ENCODE measurements around the gene SH3RF3.

DNA sequence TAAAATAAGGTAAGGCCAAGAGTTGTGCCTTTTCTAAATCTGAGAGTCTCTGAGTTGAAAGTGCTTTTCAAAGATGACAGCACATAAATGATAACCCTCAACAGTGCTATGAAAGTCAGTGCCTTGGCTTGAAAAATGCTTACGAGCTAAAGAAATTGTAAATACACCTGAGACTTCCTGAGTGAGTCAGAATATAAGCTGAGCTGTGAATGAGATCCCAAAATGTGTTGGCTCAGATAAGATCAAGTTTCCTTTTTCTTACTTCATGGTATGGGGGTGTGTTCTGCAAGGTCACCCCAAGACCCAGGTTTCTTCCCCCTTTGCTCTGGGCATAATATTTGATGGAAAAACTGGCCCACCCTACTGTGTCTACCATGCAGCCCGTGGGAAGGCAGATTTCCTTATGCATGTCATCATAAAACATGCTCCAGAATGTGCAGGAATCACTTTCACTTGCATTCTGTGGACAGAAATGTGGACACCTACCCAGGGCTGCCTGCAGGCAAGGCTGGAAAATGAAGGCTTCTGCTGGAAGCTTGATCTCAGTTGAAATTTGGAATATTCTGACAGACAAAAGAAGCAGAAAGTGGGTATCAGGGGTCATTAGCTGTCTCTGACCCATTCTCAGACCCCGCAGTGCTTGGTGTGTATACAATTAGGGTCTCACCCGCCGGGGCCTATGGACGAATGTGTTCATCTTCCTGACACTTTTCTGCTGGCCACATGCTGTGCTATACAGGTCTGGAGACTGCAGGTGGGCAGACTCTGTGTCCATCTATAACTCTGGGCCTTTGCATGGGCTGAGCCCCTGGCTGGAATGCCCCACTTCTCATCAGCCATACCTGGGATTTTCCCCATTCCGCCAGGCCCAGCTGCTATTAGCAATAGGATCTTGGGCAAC is 212.6 kb downstream of the SH3RF3 start:
- TF ChIP-seq, protein P1, sequence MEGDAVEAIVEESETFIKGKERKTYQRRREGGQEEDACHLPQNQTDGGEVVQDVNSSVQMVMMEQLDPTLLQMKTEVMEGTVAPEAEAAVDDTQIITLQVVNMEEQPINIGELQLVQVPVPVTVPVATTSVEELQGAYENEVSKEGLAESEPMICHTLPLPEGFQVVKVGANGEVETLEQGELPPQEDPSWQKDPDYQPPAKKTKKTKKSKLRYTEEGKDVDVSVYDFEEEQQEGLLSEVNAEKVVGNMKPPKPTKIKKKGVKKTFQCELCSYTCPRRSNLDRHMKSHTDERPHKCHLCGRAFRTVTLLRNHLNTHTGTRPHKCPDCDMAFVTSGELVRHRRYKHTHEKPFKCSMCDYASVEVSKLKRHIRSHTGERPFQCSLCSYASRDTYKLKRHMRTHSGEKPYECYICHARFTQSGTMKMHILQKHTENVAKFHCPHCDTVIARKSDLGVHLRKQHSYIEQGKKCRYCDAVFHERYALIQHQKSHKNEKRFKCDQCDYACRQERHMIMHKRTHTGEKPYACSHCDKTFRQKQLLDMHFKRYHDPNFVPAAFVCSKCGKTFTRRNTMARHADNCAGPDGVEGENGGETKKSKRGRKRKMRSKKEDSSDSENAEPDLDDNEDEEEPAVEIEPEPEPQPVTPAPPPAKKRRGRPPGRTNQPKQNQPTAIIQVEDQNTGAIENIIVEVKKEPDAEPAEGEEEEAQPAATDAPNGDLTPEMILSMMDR (IDR thresholded peaks at IDR 0.05; ENCODE audit: low read depth, low read length): no peak
- no peak for TF ChIP-seq POLR2A (IDR thresholded peaks at IDR 0.05; ENCODE audit: extremely low read depth, insufficient read length)
- TF ChIP-seq, protein P2, sequence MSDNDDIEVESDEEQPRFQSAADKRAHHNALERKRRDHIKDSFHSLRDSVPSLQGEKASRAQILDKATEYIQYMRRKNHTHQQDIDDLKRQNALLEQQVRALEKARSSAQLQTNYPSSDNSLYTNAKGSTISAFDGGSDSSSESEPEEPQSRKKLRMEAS (IDR thresholded peaks at IDR 0.05; ENCODE audit: low read depth, low read length): no peak

Measured in NB4 (cell line).